ENCODE data around the gene ETAA1. TPM values are rescaled to one million over a fixed set of nuclear protein-coding genes. Genes with fewer than 3 reads are reported as not detected.

Gene ETAA1
- total RNA-seq, 4 donors from 2014 or later: 8.0 to 19.8 (median 10.1) TPM

DNA sequence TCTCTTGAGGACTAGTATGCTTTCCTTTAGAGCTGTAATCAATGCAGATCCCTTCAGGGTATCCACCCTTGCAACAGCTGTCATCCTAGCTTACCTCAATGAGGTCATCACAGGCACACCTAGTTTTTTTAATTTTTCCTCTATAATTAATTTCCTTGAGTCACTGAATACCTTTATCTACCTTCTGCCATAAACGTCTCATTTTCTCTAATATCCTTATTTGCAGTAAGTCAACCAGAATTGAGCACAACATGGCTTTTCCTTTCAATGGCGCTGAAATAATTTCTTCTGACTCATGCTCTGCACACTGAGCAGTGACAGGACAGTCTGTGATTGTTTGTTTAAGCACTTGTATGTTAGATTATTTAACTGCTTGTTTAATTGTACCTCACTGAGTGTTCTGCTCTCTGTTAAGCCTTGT lies 49.4 kb downstream of the ETAA1 start:
- TF ChIP-seq POLR2A (IDR thresholded peaks at IDR 0.05): no peak
- TF ChIP-seq, protein P1, sequence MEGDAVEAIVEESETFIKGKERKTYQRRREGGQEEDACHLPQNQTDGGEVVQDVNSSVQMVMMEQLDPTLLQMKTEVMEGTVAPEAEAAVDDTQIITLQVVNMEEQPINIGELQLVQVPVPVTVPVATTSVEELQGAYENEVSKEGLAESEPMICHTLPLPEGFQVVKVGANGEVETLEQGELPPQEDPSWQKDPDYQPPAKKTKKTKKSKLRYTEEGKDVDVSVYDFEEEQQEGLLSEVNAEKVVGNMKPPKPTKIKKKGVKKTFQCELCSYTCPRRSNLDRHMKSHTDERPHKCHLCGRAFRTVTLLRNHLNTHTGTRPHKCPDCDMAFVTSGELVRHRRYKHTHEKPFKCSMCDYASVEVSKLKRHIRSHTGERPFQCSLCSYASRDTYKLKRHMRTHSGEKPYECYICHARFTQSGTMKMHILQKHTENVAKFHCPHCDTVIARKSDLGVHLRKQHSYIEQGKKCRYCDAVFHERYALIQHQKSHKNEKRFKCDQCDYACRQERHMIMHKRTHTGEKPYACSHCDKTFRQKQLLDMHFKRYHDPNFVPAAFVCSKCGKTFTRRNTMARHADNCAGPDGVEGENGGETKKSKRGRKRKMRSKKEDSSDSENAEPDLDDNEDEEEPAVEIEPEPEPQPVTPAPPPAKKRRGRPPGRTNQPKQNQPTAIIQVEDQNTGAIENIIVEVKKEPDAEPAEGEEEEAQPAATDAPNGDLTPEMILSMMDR (IDR thresholded peaks at IDR 0.05): no peak
- intact Hi-C loops (cut with DNase I): no loop called here
- WGBS, 2 donors: 23 to 29% methylated on average over 2 of the region's 2 CpGs

DNA sequence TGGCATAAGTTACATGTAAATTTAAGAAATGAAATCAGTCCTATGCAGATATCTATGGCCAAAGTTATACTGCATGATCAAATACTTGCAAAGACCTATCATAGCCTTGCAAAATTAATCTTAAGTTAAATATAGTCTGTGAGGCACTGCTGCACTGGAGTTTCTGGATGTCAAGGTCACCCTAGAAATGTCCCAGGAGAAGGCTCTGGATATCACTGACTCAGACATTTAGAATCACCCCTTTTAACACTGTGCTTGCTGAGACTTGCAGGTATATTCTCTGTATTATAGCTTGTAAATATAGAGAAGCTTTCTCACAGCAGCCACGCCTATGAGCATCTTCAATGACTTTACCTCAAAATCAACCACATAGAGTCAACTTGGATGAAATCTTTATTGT lies 51.5 kb downstream of the ETAA1 start:
- Histone ChIP-seq H3K9me3 (no peaks in the 10 kb centered on the region), H3K27me3 (no peaks in the 10 kb centered on the region), H3K4me3 (no peak overlapping the region), H3K27ac (peak overlapping the region in 2 of 4 donors; percentile 4 to 55), H3K4me1 (peaks cover 3 to 59% (median 10%) of the 10 kb centered on the region in 3 donors), H3K36me3 (no peaks in the 10 kb centered on the region)
- 33 to 67% methylated on average over 1 of the region's 1 CpG for WGBS, 2 donors
- TF ChIP-seq, protein P1 (IDR thresholded peaks at IDR 0.05): no peak
- no peak for TF ChIP-seq POLR2A (IDR thresholded peaks at IDR 0.05)
- intact Hi-C loops (cut with DNase I): no loop called here
- no peak for DNase-seq

More for the DNA sequence above, 49.4 kb downstream of the ETAA1 start:
- Histone ChIP-seq H3K27me3 (no peaks in the 10 kb centered on the region), H3K4me1 (peaks cover 3 to 47% (median 10%) of the 10 kb centered on the region in 3 donors), H3K27ac (peak overlapping the region in 3 of 4 donors; percentile 42 to 67 (median 63)), H3K4me3 (no peak overlapping the region), H3K36me3 (no peaks in the 10 kb centered on the region), H3K9me3 (no peaks in the 10 kb centered on the region)
- DNase-seq: no peak

DNA sequence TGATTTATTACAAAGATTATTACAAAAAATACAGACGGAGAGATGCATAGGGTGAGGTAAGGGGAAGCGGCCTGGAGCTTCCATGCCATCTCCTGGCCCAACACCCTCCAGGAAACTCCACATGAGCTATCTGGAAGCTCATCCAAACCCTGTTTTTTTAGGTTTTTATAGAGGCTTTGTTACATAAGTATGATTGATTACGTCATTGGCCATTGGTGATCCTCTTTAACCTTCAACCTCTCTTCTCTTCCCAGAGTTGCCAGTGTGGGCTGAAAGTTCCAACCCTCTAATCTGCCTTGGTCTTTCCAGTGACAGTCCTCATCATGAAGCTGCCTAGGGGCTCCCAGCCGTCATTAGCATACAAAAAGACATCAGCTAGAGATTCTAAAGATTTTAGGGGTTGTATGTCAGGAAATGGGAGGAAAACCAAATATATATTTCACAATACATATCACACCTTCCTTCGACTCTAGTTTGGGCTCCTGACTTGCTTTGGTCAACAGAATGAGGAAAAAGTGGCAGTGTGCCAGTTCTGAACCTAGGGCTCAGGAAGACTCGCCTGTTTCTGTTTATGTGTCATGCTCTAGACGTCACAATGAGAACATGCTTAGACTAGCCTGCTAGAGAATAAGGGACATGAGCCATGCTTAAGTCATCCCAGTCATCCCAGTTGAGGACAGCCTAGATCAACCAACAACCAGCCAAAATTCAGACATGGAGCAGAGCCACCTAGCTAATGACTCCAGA lies 54.1 kb downstream of the ETAA1 start:
- DNase-seq: no peak

DNA sequence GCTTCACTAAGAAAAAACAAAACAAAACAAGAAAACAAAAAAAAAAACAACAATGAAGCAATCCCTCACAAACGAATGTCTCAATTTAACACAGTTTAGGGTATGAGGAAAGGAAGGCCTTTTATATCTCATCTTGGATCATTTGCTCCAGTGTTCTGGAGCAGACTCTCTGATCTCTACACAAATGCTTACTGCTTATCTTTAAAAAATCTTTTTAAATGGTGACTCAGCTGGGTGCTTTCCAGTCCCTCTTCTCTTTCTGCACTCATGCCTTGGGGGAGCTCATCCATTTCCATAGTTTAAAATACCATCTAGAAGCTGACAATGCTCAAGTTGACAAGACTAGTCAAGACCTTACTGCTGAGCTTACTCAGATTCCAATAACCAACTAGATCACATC lies 56.2 kb downstream of the ETAA1 start:
- Histone ChIP-seq H3K4me3 (no peak overlapping the region), H3K4me1 (peaks cover 0 to 72% (median 3%) of the 10 kb centered on the region in 3 donors), H3K27ac (no peak overlapping the region), H3K27me3 (no peaks in the 10 kb centered on the region), H3K9me3 (no peaks in the 10 kb centered on the region), H3K36me3 (no peaks in the 10 kb centered on the region)
- 22 to 27% methylated on average over 1 of the region's 1 CpG for WGBS, 2 donors
- intact Hi-C loops (cut with DNase I): no loop called here
- TF ChIP-seq, protein P1 (IDR thresholded peaks at IDR 0.05): no peak
- no peak for TF ChIP-seq POLR2A (IDR thresholded peaks at IDR 0.05)
- no peak for DNase-seq

More for the DNA sequence above, 54.1 kb downstream of the ETAA1 start:
- no peak for TF ChIP-seq POLR2A (IDR thresholded peaks at IDR 0.05)
- TF ChIP-seq, protein P1 (IDR thresholded peaks at IDR 0.05): no peak
- H3K4me3 ChIP-seq: no peak overlapping the region
- H3K9me3 ChIP-seq: no peaks in the 10 kb centered on the region
- no peaks in the 10 kb centered on the region for H3K27me3 ChIP-seq
- 49 to 54% methylated on average over 7 of the region's 7 CpGs for WGBS, 2 donors
- intact Hi-C loops (cut with DNase I): no loop called here
- H3K36me3 ChIP-seq: no peaks in the 10 kb centered on the region
- H3K27ac ChIP-seq: peak overlapping the region; percentile 66 to 83 (median 72)
- H3K4me1 ChIP-seq: peaks cover 3 to 67% (median 3%) of the 10 kb centered on the region in 3 donors

All from esophagus squamous epithelium (tissue), 5 donors.